ENCODE data around the gene RASGRF2. TPM values are rescaled to one million over a fixed set of nuclear protein-coding genes. Genes with fewer than 3 reads are reported as not detected.

The RASGRF2 gene
- total RNA-seq, 1 donor from 2014 or later = 2.6 TPM

- no peak for DNase-seq (ENCODE audit: low read depth)
- no peak overlapping the region for H3K4me3 ChIP-seq (ENCODE audit: low read depth, low read length)
- TF ChIP-seq, protein P1, sequence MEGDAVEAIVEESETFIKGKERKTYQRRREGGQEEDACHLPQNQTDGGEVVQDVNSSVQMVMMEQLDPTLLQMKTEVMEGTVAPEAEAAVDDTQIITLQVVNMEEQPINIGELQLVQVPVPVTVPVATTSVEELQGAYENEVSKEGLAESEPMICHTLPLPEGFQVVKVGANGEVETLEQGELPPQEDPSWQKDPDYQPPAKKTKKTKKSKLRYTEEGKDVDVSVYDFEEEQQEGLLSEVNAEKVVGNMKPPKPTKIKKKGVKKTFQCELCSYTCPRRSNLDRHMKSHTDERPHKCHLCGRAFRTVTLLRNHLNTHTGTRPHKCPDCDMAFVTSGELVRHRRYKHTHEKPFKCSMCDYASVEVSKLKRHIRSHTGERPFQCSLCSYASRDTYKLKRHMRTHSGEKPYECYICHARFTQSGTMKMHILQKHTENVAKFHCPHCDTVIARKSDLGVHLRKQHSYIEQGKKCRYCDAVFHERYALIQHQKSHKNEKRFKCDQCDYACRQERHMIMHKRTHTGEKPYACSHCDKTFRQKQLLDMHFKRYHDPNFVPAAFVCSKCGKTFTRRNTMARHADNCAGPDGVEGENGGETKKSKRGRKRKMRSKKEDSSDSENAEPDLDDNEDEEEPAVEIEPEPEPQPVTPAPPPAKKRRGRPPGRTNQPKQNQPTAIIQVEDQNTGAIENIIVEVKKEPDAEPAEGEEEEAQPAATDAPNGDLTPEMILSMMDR (conservative IDR thresholded peaks at IDR 0.05; ENCODE audit: low read depth, low read length) = no peak
Measured at GRCh38 chr5:80989883-80990282, 29.7 kb downstream of the RASGRF2 start.

DNA sequence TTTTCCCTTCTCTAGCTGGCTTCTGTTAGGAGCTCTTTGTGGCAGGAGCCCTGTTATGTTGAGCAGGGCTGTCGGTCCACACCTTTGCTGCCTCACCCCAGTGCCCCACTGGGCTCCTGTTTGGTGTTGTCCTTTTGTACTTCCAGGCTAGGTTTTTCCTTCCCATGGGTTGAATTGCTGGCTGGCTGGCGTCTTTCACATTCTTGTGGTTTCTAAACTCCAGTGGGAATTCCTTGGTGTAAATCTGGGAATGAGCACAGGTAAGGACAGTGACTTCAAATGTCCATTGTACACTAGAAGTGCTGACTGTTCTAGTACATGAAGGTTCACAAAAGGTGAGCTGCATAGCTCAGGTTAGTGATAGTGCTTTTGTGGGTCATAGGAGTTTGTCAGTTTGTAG lies 30.4 kb downstream of the RASGRF2 start:
- DNase-seq (ENCODE audit: low read depth) = no peak
- TF ChIP-seq, protein P1 (conservative IDR thresholded peaks at IDR 0.05; ENCODE audit: low read depth, low read length) = no peak
- H3K4me3 ChIP-seq (ENCODE audit: low read depth, low read length) = no peak overlapping the region

GRCh38 chr5:80990971-80991370 lies 30.8 kb downstream of the RASGRF2 start:
- no peak for DNase-seq (ENCODE audit: low read depth)
- TF ChIP-seq, protein P1 (conservative IDR thresholded peaks at IDR 0.05; ENCODE audit: low read depth, low read length) = no peak
- H3K4me3 ChIP-seq (ENCODE audit: low read depth, low read length) = no peak overlapping the region

DNA sequence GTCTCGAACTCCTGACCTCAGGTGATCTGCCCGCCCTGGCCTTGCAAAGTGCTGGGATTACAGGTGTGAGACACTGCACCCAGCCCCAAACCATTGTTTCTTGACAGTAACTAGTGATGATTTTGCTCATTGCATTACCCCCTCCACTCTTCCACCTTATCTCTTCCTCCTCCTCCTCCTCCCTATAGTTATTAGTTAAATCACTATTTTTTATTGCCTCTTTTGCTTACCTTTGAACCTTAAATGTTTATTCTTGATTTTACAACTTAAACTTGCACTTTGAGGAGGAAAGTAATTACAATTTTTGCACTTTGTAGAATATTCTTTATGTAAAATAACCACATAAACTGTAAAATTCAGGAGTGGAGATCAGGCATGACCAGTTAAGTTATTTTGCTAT lies 35.7 kb downstream of the RASGRF2 start:
- DNase-seq (ENCODE audit: low read depth) = no peak
- TF ChIP-seq, protein P1 (conservative IDR thresholded peaks at IDR 0.05; ENCODE audit: low read depth, low read length) = no peak
- H3K4me3 ChIP-seq (ENCODE audit: low read depth, low read length) = no peak overlapping the region

DNA sequence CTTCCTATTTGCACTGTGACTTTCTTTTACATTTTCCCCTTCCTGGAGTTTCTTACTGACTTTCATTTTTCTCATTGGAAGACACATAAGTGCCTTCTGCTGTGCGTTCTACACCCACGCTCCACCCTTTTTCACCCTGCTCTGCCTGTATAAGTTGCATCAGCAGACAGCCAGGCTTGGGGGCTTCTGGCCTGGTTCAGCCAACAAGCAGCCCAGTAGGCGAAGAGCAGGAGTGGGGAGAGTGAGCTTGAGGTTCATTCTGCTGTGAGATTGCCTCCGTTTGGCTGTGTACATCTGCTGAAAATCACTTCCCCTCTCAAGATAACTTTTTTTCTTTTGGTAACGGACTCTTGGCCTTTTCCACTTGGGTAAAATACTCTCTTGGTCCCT lies 38.4 kb downstream of the RASGRF2 start:
- no peak overlapping the region for H3K4me3 ChIP-seq (ENCODE audit: low read depth, low read length)
- TF ChIP-seq, protein P1 (conservative IDR thresholded peaks at IDR 0.05; ENCODE audit: low read depth, low read length) = no peak
- no peak for DNase-seq (ENCODE audit: low read depth)

- no peak for DNase-seq (ENCODE audit: low read depth)
- TF ChIP-seq, protein P1 (conservative IDR thresholded peaks at IDR 0.05; ENCODE audit: low read depth, low read length) = no peak
- no peak overlapping the region for H3K4me3 ChIP-seq (ENCODE audit: low read depth, low read length)
Measured at GRCh38 chr5:81003811-81004386, 43.7 kb downstream of the RASGRF2 start.

GRCh38 chr5:81005708-81006107 lies 45.5 kb downstream of the RASGRF2 start:
- no peak for DNase-seq (ENCODE audit: low read depth)
- TF ChIP-seq, protein P1 (conservative IDR thresholded peaks at IDR 0.05; ENCODE audit: low read depth, low read length) = no peak
- H3K4me3 ChIP-seq (ENCODE audit: low read depth, low read length) = no peak overlapping the region

All from epithelial cell of proximal tubule (primary cell).